OCI-LY1 (cell line): ENCODE data around the gene MYLK3.

Experiments used
- H2AFZ ChIP-seq: fragments of 200-600 bp; sonication (generic), shearing (Covaris generic); 2 replicates; pipeline ENCODE4 v1.6.0; 2014; ENCODE audit warnings: antibody characterized with exemption, mild to moderate bottlenecking, low read length
- H3F3A ChIP-seq: fragments of 200-600 bp; sonication (generic), shearing (Covaris generic); 2 replicates; pipeline ENCODE4 v1.6.0; 2014; ENCODE audit warnings: mild to moderate bottlenecking, antibody characterized with exemption, low read length, moderate library complexity; ENCODE audit not compliant: insufficient read depth
- H3K27ac ChIP-seq: fragments of 200-600 bp; sonication (generic); 2 replicates; pipeline ENCODE4 v1.5.1; 2014; ENCODE audit warnings: low read length, mixed run types, mild to moderate bottlenecking, low read depth; ENCODE audit not compliant: poor library complexity, severe bottlenecking
- H3K27me3 ChIP-seq: fragments of 200-600 bp; sonication (generic); 2 replicates; pipeline ENCODE4 v1.6.0; 2014; ENCODE audit warnings: antibody characterized with exemption, mild to moderate bottlenecking, low read length, moderate library complexity; ENCODE audit not compliant: insufficient read depth
- H3K36me3 ChIP-seq: fragments of 200-600 bp; sonication (generic); 2 replicates; pipeline ENCODE4 v1.6.1; 2014; ENCODE audit warnings: mild to moderate bottlenecking, antibody characterized with exemption, low read length, moderate library complexity, mixed read lengths; ENCODE audit not compliant: insufficient read depth
- H3K4me1 ChIP-seq: fragments of 200-600 bp; sonication (generic); 2 replicates; pipeline ENCODE4 v1.5.1; 2014; ENCODE audit warnings: mild to moderate bottlenecking, low read length, moderate library complexity; ENCODE audit not compliant: insufficient read depth, severe bottlenecking
- H3K4me2 ChIP-seq: fragments of 200-600 bp; sonication (generic), shearing (Covaris generic); 2 replicates; pipeline ENCODE4 v1.6.1; 2014; ENCODE audit warnings: low read length
- H3K4me3 ChIP-seq: fragments of 200-600 bp; sonication (generic); 2 replicates; pipeline ENCODE4 v1.5.1; 2014; ENCODE audit warnings: low read length, low read depth, mild to moderate bottlenecking, mixed read lengths; ENCODE audit not compliant: poor library complexity, severe bottlenecking
- H3K79me2 ChIP-seq: fragments of 200-600 bp; shearing (Covaris generic); 2 replicates; pipeline ENCODE4 v1.6.1; 2016; ENCODE audit warnings: mixed run types, low read length, mixed read lengths; ENCODE audit not compliant: insufficient read depth
- H3K9ac ChIP-seq: fragments of 200-600 bp; sonication (generic), shearing (Covaris generic); 2 replicates; pipeline ENCODE4 v1.6.1; 2014; ENCODE audit warnings: mild to moderate bottlenecking, low read length, mixed read lengths
- H3K9me2 ChIP-seq: fragments of 200-600 bp; sonication (generic), shearing (Covaris generic); 2 replicates; pipeline ENCODE4 v1.6.1; 2014; ENCODE audit warnings: low read depth, mild to moderate bottlenecking, low read length, mixed read lengths
- H3K9me3 ChIP-seq: fragments of 200-600 bp; shearing (Covaris generic); 2 replicates; pipeline ENCODE4 v1.6.1; 2014; ENCODE audit warnings: low read length, mixed read lengths
- H4K20me1 ChIP-seq: fragments of 200-600 bp; sonication (generic), shearing (Covaris generic); 2 replicates; pipeline ENCODE4 v1.6.0; 2016; ENCODE audit warnings: mild to moderate bottlenecking, low read length; ENCODE audit not compliant: insufficient read depth
- CTCF ChIP-seq: fragments of 200-600 bp; sonication (generic), shearing (Covaris generic); IDR thresholded peaks from 2 replicates; pipeline ENCODE4 v1.5.1; 2017; ENCODE audit warnings: mild to moderate bottlenecking, antibody characterized with exemption, low read length, moderate library complexity, mixed read lengths
- EZH2 ChIP-seq: fragments of 200-600 bp; sonication (generic), shearing (Covaris generic); IDR thresholded peaks from 2 replicates; pipeline ENCODE4 v1.8.0; 2017; ENCODE audit warnings: borderline replicate concordance, mixed run types, mild to moderate bottlenecking, antibody characterized with exemption, low read length, moderate library complexity, mixed read lengths

Gene MYLK3

DNA sequence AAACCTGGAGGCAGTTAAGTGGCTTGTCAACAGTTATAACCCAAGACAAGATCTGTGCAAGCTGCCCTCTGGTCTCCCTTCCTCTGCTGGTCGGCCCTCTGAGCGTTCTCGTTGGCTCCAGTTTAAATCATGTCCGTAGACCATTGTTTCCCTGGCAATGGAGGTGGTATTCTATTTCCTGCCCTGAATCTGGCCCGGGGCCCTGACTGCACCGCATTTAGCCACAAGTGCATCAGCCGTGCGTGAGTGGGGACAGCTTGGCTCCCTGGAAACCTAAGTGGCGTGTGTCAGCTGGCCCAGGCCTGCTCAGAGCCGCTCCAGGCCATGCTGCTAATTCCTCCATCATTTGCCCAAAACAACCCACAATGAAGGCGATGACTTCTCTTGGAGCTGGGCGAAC is 15.0 kb upstream of the MYLK3 start:
- peak overlapping the region; percentile 52 for H3K27ac ChIP-seq
- no peaks in the 10 kb centered on the region for H4K20me1 ChIP-seq
- no peaks in the 10 kb centered on the region for H3F3A ChIP-seq
- no peak overlapping the region for H2AFZ ChIP-seq
- peak overlapping the region; percentile 3; the same call in 1 of the 2 replicates for H3K4me2 ChIP-seq
- no peak for TF ChIP-seq CTCF
- no peak for TF ChIP-seq EZH2
- no peaks in the 10 kb centered on the region for H3K9me3 ChIP-seq
- H3K4me3 ChIP-seq = no peak overlapping the region
- no peaks in the 10 kb centered on the region for H3K79me2 ChIP-seq
- no peaks in the 10 kb centered on the region for H3K27me3 ChIP-seq
- no peaks in the 10 kb centered on the region for H3K9me2 ChIP-seq
- H3K36me3 ChIP-seq = no peaks in the 10 kb centered on the region
- peaks cover 32% of the 10 kb centered on the region for H3K4me1 ChIP-seq
- no peak overlapping the region; the same call in 1 of the 2 replicates for H3K9ac ChIP-seq

- Histone ChIP-seq H3K9ac (no peak overlapping the region; the same call in 1 of the 2 replicates), H4K20me1 (no peaks in the 10 kb centered on the region), H3K36me3 (no peaks in the 10 kb centered on the region), H3K4me3 (no peak overlapping the region), H2AFZ (no peak overlapping the region), H3K4me1 (peaks cover 37% of the 10 kb centered on the region), H3K27me3 (no peaks in the 10 kb centered on the region), H3K9me3 (no peaks in the 10 kb centered on the region), H3K79me2 (no peaks in the 10 kb centered on the region), H3K4me2 (no peak overlapping the region), H3K27ac (peak overlapping the region; percentile 52), H3F3A (no peaks in the 10 kb centered on the region), H3K9me2 (no peaks in the 10 kb centered on the region)
- no peak for TF ChIP-seq EZH2
- no peak for TF ChIP-seq CTCF
Measured at GRCh38 chr16:46762583-46762982, 14.4 kb upstream of the MYLK3 start.

DNA sequence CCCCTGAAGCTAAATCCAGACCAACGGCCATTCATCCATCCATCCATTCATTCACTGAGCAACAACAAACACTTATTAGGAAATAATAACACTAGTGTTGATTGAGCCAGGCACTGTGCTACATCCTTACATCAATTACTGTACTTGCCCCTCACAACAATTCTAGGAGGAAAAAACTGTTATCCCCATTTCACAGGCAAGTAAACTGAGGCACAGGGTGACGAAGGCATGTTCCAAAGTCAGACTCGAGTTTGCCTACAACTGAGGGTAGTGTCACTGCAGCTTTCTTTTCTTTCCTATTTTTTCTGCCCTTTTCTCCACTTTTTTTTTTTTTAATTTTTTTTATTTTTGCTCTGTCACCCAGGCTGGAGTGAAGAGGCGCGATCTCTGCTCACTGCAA is 11.2 kb upstream of the MYLK3 start:
- H3K27ac ChIP-seq = no peak overlapping the region
- H3K79me2 ChIP-seq = no peaks in the 10 kb centered on the region
- no peak for TF ChIP-seq CTCF
- no peak for TF ChIP-seq EZH2

More for the DNA sequence above, 11.2 kb upstream of the MYLK3 start:
- peaks cover 57% of the 10 kb centered on the region for H3K4me1 ChIP-seq
- H4K20me1 ChIP-seq = no peaks in the 10 kb centered on the region
- H3K9me3 ChIP-seq = no peaks in the 10 kb centered on the region
- no peak overlapping the region for H3K9ac ChIP-seq
- no peaks in the 10 kb centered on the region for H3F3A ChIP-seq
- no peaks in the 10 kb centered on the region for H3K36me3 ChIP-seq
- H3K4me2 ChIP-seq = no peak overlapping the region
- H3K9me2 ChIP-seq = no peaks in the 10 kb centered on the region
- no peaks in the 10 kb centered on the region for H3K27me3 ChIP-seq
- no peak overlapping the region for H3K4me3 ChIP-seq
- no peak overlapping the region for H2AFZ ChIP-seq
